HepG2 (cell line): ENCODE data around the gene TLCD3B. TPM values are rescaled to one million over a fixed set of nuclear protein-coding genes. Genes with fewer than 3 reads are reported as not detected.

Experiments used
- BRD4 ChIP-seq: sonication (generic); formaldehyde crosslinking; IDR thresholded peaks from 2 replicates; pipeline ENCODE4 v1.4.0; 2020; ENCODE audit warnings: missing genetic modification reagents
- FIP1L1 ChIP-seq: fragments of 200-400 bp; formaldehyde crosslinking; IDR thresholded peaks from 2 replicates; pipeline ENCODE4 v1.6.1; 2018; ENCODE audit warnings: low read depth, mild to moderate bottlenecking, low read length, moderate library complexity, borderline replicate concordance; ENCODE audit not compliant: insufficient read depth
- HES4 ChIP-seq: sonication (generic); formaldehyde crosslinking; IDR thresholded peaks from 2 replicates; pipeline ENCODE4 v1.9.0; 2021; ENCODE audit warnings: mild to moderate bottlenecking, missing genetic modification reagents, borderline replicate concordance
- HNF4A ChIP-seq: sonication (generic); formaldehyde crosslinking; IDR thresholded peaks from 2 replicates; pipeline ENCODE4 v1.4.0; 2020; ENCODE audit warnings: missing genetic modification reagents
- HNRNPL ChIP-seq: fragments of 200-400 bp; formaldehyde crosslinking; IDR thresholded peaks from 2 replicates; pipeline ENCODE4 v1.6.1; 2017; ENCODE audit warnings: mild to moderate bottlenecking, low read depth, low read length
- JARID2 ChIP-seq: sonication (generic); formaldehyde crosslinking; IDR thresholded peaks from 2 replicates; pipeline ENCODE4 v1.8.1; 2023; ENCODE audit warnings: missing genetic modification reagents, inconsistent platforms; ENCODE audit not compliant: insufficient replicate concordance
- KLF12 ChIP-seq: sonication (generic); formaldehyde crosslinking; IDR thresholded peaks from 2 replicates; pipeline ENCODE4 v1.4.0; 2020; ENCODE audit warnings: missing genetic modification reagents, borderline replicate concordance
- MXD4 ChIP-seq: IDR thresholded peaks from 2 replicates; pipeline ENCODE4 v1.6.1; 2016; ENCODE audit warnings: mild to moderate bottlenecking, missing biosample characterization, missing genetic modification reagents
- NR2F6 ChIP-seq, 2 experiments: IDR thresholded peaks; 2 replicates each; pipeline ENCODE4 v1.6.1; 2016; ENCODE audit warnings: antibody characterized with exemption in 1 of 2, mild to moderate bottlenecking in 1 of 2
- SATB2 ChIP-seq: sonication (generic); formaldehyde crosslinking; IDR thresholded peaks from 2 replicates; pipeline ENCODE4 v1.5.0; 2020; ENCODE audit warnings: missing genetic modification reagents
- SOX5 ChIP-seq: IDR thresholded peaks from 2 replicates; pipeline ENCODE4 v1.6.1; 2016; ENCODE audit warnings: borderline replicate concordance
- ZBTB3 ChIP-seq: sonication (generic); formaldehyde crosslinking; IDR thresholded peaks from 2 replicates; pipeline ENCODE4 v1.4.0; 2020; ENCODE audit warnings: low read depth, mild to moderate bottlenecking, moderate library complexity, missing genetic modification reagents, borderline replicate concordance
- ZKSCAN5 ChIP-seq: sonication (generic); formaldehyde crosslinking; IDR thresholded peaks from 2 replicates; pipeline ENCODE4 v1.5.1; 2020; ENCODE audit warnings: mild to moderate bottlenecking, missing genetic modification reagents
- ZMYM2 ChIP-seq: sonication (generic); formaldehyde crosslinking; IDR thresholded peaks from 2 replicates; pipeline ENCODE4 v1.8.0; 2022; ENCODE audit warnings: mild to moderate bottlenecking, missing genetic modification reagents
- ZNF264 ChIP-seq: sonication (generic); formaldehyde crosslinking; IDR thresholded peaks from 2 replicates; pipeline ENCODE4 v1.4.0; 2020; ENCODE audit warnings: missing genetic modification reagents
- ZNF292 ChIP-seq: sonication (generic); formaldehyde crosslinking; IDR thresholded peaks from 2 replicates; pipeline ENCODE4 v1.8.1; 2022; ENCODE audit warnings: mild to moderate bottlenecking, low read depth, missing genetic modification reagents, borderline replicate concordance
- ZNF326 ChIP-seq: sonication (generic); formaldehyde crosslinking; IDR thresholded peaks from 2 replicates; pipeline ENCODE4 v1.4.0; 2020; ENCODE audit warnings: missing genetic modification reagents, borderline replicate concordance
- ZNF496 ChIP-seq: sonication (generic); formaldehyde crosslinking; IDR thresholded peaks from 2 replicates; pipeline ENCODE4 v1.8.1; 2023; ENCODE audit warnings: mild to moderate bottlenecking, moderate library complexity, missing genetic modification reagents; ENCODE audit not compliant: insufficient replicate concordance
- ZNF501 ChIP-seq: sonication (generic); formaldehyde crosslinking; IDR thresholded peaks from 2 replicates; pipeline ENCODE4 v1.5.1; 2020; ENCODE audit warnings: mild to moderate bottlenecking, moderate library complexity, missing genetic modification reagents
- ZNF557 ChIP-seq: sonication (generic); formaldehyde crosslinking; IDR thresholded peaks from 2 replicates; pipeline ENCODE4 v1.4.0; 2020; ENCODE audit warnings: missing genetic modification reagents
- ZNF572 ChIP-seq: sonication (generic); formaldehyde crosslinking; IDR thresholded peaks from 2 replicates; pipeline ENCODE4 v1.5.1; 2020; ENCODE audit warnings: mild to moderate bottlenecking, missing genetic modification reagents
- ZNF747 ChIP-seq: sonication (generic); formaldehyde crosslinking; IDR thresholded peaks from 2 replicates; pipeline ENCODE4 v1.8.1; 2023; ENCODE audit warnings: missing genetic modification reagents, mild to moderate bottlenecking, borderline replicate concordance
- polyA plus RNA-seq, 8 experiments: library from polyadenylated mRNA; depleted of rRNA in 3 of 8; stranded (reverse) in 7 of 8; unstranded in 1 of 8; fragments of >200 nt; fragmentation: Illumina TruSeq in 4 of 8; extraction: Trizol in 4 of 8; gene quantifications; 2 replicates each; pipeline versions ENCODE4 v1.2.1 to v1.2.3, GENCODE V29; 2011 to 2016; ENCODE audit warnings: low read depth in 4 of 8, missing spikeins in 1 of 8, mixed read lengths in 1 of 8; ENCODE audit not compliant: insufficient read depth in 1 of 8
- total RNA-seq, 5 experiments: library from RNA; depleted of rRNA; stranded (reverse); fragments of >200 nt; fragmentation: Illumina TruSeq; extraction: Trizol; gene quantifications; 2 replicates each; pipeline ENCODE4 v1.2.3, GENCODE V29; 2016; ENCODE audit warnings: low read depth in 1 of 5
- TF ChIP-seq, protein P1 (sequence below): IDR thresholded peaks from 2 replicates; pipeline ENCODE4 v1.6.1; 2012; ENCODE audit warnings: inconsistent platforms
- TF ChIP-seq, protein P2 (sequence below): sonication (generic); formaldehyde crosslinking; IDR thresholded peaks from 2 replicates; pipeline ENCODE4 v1.4.0; 2020; ENCODE audit warnings: mild to moderate bottlenecking, missing genetic modification reagents
- TF ChIP-seq, protein P3 (sequence below): sonication (generic); formaldehyde crosslinking; IDR thresholded peaks from 2 replicates; pipeline ENCODE4 v1.4.0; 2020; ENCODE audit warnings: missing genetic modification reagents
- TF ChIP-seq, protein P4 (sequence below): sonication (generic); formaldehyde crosslinking; IDR thresholded peaks from 2 replicates; pipeline ENCODE4 v1.5.0; 2020; ENCODE audit warnings: missing genetic modification reagents, mild to moderate bottlenecking, borderline replicate concordance

Gene TLCD3B
- total and polyA plus RNA-seq, 2 of the 13 experiments (the other 11 are each of a cell fraction or from before 2014, with no cell fraction given), result not detected

DNA sequence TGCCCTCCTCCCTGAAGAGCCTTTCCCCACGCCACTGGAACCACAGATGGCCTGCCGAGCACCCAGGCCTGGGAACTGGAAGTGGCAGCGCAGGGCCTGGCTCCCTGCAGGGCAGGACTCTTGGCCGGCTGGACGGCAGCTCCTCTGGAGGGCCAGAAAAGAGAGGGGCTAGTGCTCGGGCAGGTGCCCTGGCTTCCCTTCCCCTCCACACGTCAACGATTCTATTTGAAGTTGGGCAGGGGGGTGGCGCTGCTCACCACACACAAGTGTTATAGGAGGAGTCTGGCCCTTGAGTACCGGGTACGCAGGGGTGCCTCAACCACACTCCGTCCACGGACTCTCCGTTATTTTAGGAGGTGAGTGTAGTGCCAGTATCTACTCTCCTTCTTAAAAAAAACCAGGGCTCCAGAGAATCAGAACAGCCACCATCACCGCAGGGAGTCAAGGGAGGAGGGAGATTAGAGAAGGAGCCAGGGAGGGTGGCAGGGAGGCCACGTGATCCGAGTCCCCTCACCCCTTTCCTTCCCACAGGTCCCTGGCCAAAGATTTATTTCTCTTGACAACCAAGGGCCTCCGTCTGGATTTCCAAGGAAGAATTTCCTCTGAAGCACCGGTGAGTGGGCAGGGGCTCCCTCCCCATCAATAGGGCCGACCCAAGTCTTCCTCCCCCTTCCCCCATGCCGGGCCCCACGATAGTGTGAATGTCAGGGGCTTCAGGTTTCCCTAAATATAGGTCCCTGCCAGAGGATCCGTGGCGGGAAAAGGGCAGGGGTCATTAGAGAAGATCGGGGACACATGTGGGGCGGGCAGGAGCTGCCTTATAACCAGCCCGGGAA, 33.0 kb upstream of the TLCD3B start (continued):
- TF ChIP-seq, protein P1, sequence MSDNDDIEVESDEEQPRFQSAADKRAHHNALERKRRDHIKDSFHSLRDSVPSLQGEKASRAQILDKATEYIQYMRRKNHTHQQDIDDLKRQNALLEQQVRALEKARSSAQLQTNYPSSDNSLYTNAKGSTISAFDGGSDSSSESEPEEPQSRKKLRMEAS, result peak; percentile 72; the same call in 1 of the 2 replicates
- TF ChIP-seq KLF12 (CRISPR knock-in tag) (no peak; the same call in 1 of the 2 replicates), ZNF292 (no peak), ZBTB3 (CRISPR knock-in tag) (peak; percentile 75; the same call in 1 of the 2 replicates), ZNF747 (CRISPR knock-in tag) (no peak; the same call in 1 of the 2 replicates), BRD4 (peak; percentile 42; the same call in 1 of the 2 replicates), JARID2 (CRISPR knock-in tag) (peak; percentile 38), ZNF326 (no peak), ZMYM2 (CRISPR knock-in tag) (peak; percentile 81), ZNF501 (peak; percentile 85), HNRNPL (peak; percentile 92), NR2F6 (IDR thresholded peaks at IDR 0.05) (no peak), NR2F6 (CRISPR knock-in tag; IDR thresholded peaks at IDR 0.05) (peak; percentile 19; the same call in 1 of the 2 replicates), SATB2 (CRISPR knock-in tag) (no peak), SOX5 (CRISPR knock-in tag) (peak; percentile 18; the same call in 1 of the 2 replicates), ZKSCAN5 (CRISPR knock-in tag) (peak; percentile 68; the same call in 1 of the 2 replicates), MXD4 (CRISPR knock-in tag) (peak; percentile 42; the same call in 1 of the 2 replicates), FIP1L1 (no peak), ZNF496 (CRISPR knock-in tag) (no peak), ZNF264 (CRISPR knock-in tag) (peak; percentile 55; the same call in 1 of the 2 replicates), HES4 (CRISPR knock-in tag) (no peak; the same call in 1 of the 2 replicates), HNF4A (CRISPR knock-in tag) (no peak), ZNF572 (CRISPR knock-in tag) (peak; percentile 90; the same call in 1 of the 2 replicates), ZNF557 (no peak; the same call in 1 of the 2 replicates)
- TF ChIP-seq, protein P2, sequence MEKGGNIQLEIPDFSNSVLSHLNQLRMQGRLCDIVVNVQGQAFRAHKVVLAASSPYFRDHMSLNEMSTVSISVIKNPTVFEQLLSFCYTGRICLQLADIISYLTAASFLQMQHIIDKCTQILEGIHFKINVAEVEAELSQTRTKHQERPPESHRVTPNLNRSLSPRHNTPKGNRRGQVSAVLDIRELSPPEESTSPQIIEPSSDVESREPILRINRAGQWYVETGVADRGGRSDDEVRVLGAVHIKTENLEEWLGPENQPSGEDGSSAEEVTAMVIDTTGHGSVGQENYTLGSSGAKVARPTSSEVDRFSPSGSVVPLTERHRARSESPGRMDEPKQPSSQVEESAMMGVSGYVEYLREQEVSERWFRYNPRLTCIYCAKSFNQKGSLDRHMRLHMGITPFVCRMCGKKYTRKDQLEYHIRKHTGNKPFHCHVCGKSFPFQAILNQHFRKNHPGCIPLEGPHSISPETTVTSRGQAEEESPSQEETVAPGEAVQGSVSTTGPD (CRISPR knock-in tag), result peak; percentile 79
- TF ChIP-seq, protein P3, sequence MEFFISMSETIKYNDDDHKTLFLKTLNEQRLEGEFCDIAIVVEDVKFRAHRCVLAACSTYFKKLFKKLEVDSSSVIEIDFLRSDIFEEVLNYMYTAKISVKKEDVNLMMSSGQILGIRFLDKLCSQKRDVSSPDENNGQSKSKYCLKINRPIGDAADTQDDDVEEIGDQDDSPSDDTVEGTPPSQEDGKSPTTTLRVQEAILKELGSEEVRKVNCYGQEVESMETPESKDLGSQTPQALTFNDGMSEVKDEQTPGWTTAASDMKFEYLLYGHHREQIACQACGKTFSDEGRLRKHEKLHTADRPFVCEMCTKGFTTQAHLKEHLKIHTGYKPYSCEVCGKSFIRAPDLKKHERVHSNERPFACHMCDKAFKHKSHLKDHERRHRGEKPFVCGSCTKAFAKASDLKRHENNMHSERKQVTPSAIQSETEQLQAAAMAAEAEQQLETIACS (CRISPR knock-in tag), result no peak
- TF ChIP-seq, protein P4, sequence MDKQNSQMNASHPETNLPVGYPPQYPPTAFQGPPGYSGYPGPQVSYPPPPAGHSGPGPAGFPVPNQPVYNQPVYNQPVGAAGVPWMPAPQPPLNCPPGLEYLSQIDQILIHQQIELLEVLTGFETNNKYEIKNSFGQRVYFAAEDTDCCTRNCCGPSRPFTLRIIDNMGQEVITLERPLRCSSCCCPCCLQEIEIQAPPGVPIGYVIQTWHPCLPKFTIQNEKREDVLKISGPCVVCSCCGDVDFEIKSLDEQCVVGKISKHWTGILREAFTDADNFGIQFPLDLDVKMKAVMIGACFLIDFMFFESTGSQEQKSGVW, result no peak
